Activated naive CD8-positive, alpha-beta T cell treated with anti-CD3 and anti-CD28 coated beads, Interleukin-2, amount 10 ng/mL, durations not matched to agents 7 days and 5 days (primary cell): ENCODE measurements around the gene NOS1AP. TPM values are rescaled to one million over a fixed set of nuclear protein-coding genes. Genes with fewer than 3 reads are reported as not detected.
A peak's percentile ranks its signal among the peaks of the same experiment; 100 is the strongest.

Experiments
- ATAC-seq: fragments of 150-1000 bp; cut with Tn5 transposase; one replicate; pipeline ENCODE4 v1.10.0; 2021; ENCODE audit warnings: low read depth, moderate library complexity
- POLR2A ChIA-PET: fragments of 350-600 bp; sonication (Branson Sonifier 250); formaldehyde crosslinking; loops from one replicate; lab custom pipeline; 2021; ENCODE audit warnings: antibody characterized with exemption; lab: Charles Lee
- DNase-seq: peaks from one replicate; pipeline ENCODE4 v3.0.0; 2021
- H3K27ac Mint-ChIP-seq: one replicate; pipeline ENCODE4 v1.8.0; 2022; ENCODE audit warnings: mild to moderate bottlenecking, mixed read lengths
- H3K27me3 Mint-ChIP-seq: one replicate; pipeline ENCODE4 v1.8.0; 2022; ENCODE audit warnings: mild to moderate bottlenecking, moderate library complexity, mixed read lengths
- H3K36me3 Mint-ChIP-seq: one replicate; pipeline ENCODE4 v1.8.0; 2021; ENCODE audit warnings: mild to moderate bottlenecking, mixed read lengths
- H3K4me1 Mint-ChIP-seq: one replicate; pipeline ENCODE4 v1.8.0; 2021; ENCODE audit warnings: mixed read lengths
- H3K4me3 Mint-ChIP-seq: one replicate; pipeline ENCODE4 v1.8.0; 2022; ENCODE audit warnings: mild to moderate bottlenecking, moderate library complexity, mixed read lengths
- H3K9me3 Mint-ChIP-seq: one replicate; pipeline ENCODE4 v1.8.0; 2021; ENCODE audit warnings: mixed read lengths
- total RNA-seq, 2 experiments: library from RNA; stranded (reverse); gene quantifications; one replicate each; pipeline ENCODE4 v1.2.3, GENCODE V29; 2021

Gene NOS1AP
- total RNA-seq, 2 experiments from 2014 or later, result not detected

DNA sequence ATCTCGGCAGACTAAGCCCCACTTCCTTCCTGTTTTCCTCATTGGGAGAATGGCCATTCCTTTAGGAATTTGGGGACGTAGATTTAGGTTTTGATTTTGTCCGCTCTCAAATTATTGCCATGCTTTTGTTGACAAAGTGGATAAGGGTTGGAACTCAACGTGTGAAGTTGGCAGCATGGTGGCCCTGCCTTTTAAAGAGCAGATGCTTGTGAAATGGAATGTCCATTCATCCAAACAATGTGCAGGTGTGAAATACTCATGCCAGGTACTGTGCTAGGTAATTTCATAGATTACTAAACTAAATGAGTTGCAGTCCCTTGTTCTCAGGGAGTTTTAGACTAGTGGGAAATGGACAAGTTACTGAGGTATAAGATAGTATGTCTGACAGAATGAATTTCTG is 232.2 kb downstream of the NOS1AP start:
- ATAC-seq (no peak), DNase-seq (no peak)
- POLR2A ChIA-PET, result no interaction called here
- peaks cover 21% of the 10 kb centered on the region for H3K27me3 Mint-ChIP-seq
- no peaks in the 10 kb centered on the region for H3K4me1 Mint-ChIP-seq
- no peak overlapping the region for H3K27ac Mint-ChIP-seq
- no peak overlapping the region for H3K4me3 Mint-ChIP-seq
- H3K9me3 Mint-ChIP-seq, result no peaks in the 10 kb centered on the region
- H3K36me3 Mint-ChIP-seq, result no peaks in the 10 kb centered on the region

DNA sequence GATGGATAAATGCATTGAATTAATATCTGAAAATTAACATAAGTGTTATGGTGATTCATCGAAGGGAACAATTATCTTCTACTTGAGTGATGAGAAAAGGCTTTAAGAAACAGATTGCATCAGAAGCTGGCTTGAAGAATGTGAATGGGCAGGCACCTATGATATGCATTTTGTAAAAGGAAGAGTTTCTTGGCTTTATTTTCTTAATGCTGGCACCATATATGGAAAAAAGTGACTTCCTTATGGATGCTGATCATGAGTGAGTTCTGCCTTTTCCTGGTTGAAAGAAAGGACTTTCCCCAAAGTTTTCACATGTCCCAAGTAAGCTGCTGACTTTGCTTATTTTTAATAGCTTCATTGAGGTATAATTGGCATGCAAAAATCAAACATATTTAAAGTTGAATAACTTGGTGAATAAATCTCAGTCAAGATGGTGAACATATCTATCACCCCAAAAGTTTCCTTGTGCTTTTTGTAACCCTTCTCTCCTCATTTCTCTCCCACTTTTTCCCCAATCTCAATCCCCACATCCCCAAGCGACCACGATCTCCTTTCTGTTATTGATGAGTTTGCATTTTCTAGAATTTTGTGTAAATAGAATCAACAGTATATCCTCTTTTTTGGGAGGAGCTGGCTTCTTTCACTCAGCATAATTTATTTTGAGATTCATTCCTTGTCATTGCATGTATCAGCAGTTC is 233.0 kb downstream of the NOS1AP start:
- Mint-ChIP-seq H3K27me3 (peaks cover 21% of the 10 kb centered on the region), H3K9me3 (no peaks in the 10 kb centered on the region), H3K4me1 (no peaks in the 10 kb centered on the region), H3K4me3 (no peak overlapping the region), H3K27ac (no peak overlapping the region), H3K36me3 (no peaks in the 10 kb centered on the region)
- ATAC-seq (no peak), DNase-seq (no peak)
- POLR2A ChIA-PET, result no interaction called here

DNA sequence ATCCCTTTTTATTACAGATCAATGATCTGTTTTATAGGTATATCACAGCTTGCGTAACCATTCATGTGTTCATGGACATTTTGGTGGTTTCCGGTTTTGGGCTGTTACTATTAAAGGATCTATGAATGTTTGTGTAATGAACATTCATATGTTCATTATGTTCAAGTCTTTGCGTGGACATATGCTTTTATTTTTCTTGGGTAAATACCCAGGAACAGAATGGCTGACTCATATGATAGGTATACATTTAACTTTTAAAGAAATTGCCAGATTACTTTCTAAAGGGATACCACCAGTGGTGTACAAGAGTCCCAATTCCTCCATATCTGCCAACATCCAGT is 233.5 kb downstream of the NOS1AP start:
- H3K4me3 Mint-ChIP-seq, result no peak overlapping the region
- POLR2A ChIA-PET, result no interaction called here

DNA sequence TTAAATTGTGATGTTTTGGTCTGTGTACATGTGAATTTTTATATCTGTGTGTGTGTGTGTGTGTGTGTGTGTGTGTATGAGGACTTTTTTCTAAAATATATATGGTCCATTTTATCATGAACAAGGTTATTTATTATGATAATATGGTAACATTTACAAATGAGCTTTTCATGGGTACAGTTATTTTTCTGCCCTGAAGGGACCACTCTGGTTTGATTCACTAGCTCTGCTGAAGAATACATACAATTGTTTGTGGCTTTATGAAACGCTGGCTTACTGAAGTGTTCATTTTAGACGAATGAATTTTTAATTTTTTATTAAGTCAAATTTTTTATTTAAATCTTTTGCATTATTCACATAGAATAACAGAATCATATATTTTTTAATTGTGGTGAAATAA is 235.2 kb downstream of the NOS1AP start:
- H3K4me1 Mint-ChIP-seq, result no peaks in the 10 kb centered on the region
- no peak overlapping the region for H3K4me3 Mint-ChIP-seq
- H3K9me3 Mint-ChIP-seq, result peaks cover 3% of the 10 kb centered on the region
- H3K27ac Mint-ChIP-seq, result no peak overlapping the region
- H3K27me3 Mint-ChIP-seq, result peaks cover 18% of the 10 kb centered on the region
- POLR2A ChIA-PET, result no interaction called here
- H3K36me3 Mint-ChIP-seq, result no peaks in the 10 kb centered on the region
- DNase-seq, result no peak
- no peak for ATAC-seq

More for the DNA sequence above, 233.5 kb downstream of the NOS1AP start:
- H3K9me3 Mint-ChIP-seq, result peaks cover 1% of the 10 kb centered on the region
- DNase-seq (no peak), ATAC-seq (no peak)
- no peaks in the 10 kb centered on the region for H3K4me1 Mint-ChIP-seq
- H3K36me3 Mint-ChIP-seq, result no peaks in the 10 kb centered on the region
- peaks cover 21% of the 10 kb centered on the region for H3K27me3 Mint-ChIP-seq
- H3K27ac Mint-ChIP-seq, result no peak overlapping the region

DNA sequence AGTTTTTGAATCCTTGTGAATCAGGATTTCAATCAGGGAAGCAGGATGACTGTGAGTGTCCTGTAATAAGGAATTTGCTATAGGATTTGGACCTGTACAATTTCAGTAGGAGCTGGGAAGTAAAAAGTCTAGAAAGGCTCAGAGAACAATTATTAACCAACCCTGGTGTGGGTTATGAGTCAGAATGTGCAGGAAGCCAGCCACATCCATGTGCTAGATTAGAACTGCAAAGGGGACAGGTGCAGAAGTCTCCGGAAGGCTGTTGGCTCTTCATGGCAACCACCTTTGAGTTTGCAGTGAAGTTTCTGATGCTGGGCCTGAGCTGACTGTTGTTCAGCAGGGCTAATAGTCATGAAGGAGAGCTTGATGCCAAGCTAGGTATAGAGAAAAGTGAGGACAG is 236.5 kb downstream of the NOS1AP start:
- POLR2A ChIA-PET, result no interaction called here
- peaks cover 20% of the 10 kb centered on the region for H3K27me3 Mint-ChIP-seq

DNA sequence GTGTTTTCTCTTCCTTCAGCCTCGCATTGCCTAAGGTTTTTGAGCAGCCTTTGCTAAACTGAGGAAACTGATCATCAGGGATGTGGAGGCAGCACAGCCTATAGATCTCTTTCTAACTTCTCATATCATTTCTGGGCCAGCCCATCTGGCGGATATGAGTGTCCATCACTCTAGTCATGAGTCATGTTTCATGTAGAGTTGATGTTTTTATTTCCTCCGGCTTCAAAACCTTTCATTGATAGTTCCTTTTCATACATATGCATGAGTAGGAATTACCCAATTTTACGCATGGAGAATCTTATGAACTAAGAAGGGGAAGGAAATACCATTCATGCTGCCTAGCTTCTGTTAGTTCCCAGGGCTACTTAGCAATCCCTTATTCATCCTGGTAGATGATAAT is 240.8 kb downstream of the NOS1AP start:
- no peaks in the 10 kb centered on the region for H3K36me3 Mint-ChIP-seq
- POLR2A ChIA-PET, result no interaction called here
- no peak for DNase-seq
- H3K27me3 Mint-ChIP-seq, result peaks cover 13% of the 10 kb centered on the region
- H3K4me1 Mint-ChIP-seq, result no peaks in the 10 kb centered on the region
- H3K27ac Mint-ChIP-seq, result no peak overlapping the region
- H3K9me3 Mint-ChIP-seq, result peaks cover 3% of the 10 kb centered on the region
- ATAC-seq, result no peak
- no peak overlapping the region for H3K4me3 Mint-ChIP-seq

More for the DNA sequence above, 236.5 kb downstream of the NOS1AP start:
- DNase-seq (no peak), ATAC-seq (no peak)
- Mint-ChIP-seq H3K4me3 (no peak overlapping the region), H3K4me1 (no peaks in the 10 kb centered on the region), H3K27ac (no peak overlapping the region), H3K36me3 (no peaks in the 10 kb centered on the region), H3K9me3 (peaks cover 3% of the 10 kb centered on the region)

DNA sequence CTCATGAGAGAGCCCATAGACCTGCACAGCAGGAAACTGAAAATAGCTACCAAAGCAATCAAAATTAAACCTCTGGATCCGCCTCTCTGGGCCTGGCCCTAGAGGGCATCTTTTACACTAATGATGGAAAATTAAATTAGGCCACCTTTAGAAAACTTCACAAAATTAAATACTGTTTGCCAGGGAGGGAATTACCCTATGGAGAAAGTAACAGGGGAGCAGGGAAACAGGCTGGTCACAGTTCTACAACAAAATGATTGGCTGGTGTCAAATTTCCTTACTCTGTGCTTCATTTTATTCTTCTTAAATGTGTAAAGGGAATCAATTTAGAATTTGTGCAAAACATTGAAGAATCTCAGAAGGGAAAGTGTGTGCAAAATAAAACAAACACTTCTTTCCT is 244.7 kb downstream of the NOS1AP start:
- DNase-seq (no peak), ATAC-seq (no peak)
- H3K27me3 Mint-ChIP-seq, result peaks cover 10% of the 10 kb centered on the region
- no peaks in the 10 kb centered on the region for H3K9me3 Mint-ChIP-seq
- H3K4me3 Mint-ChIP-seq, result no peak overlapping the region
- POLR2A ChIA-PET, result no interaction called here
- no peaks in the 10 kb centered on the region for H3K36me3 Mint-ChIP-seq
- H3K4me1 Mint-ChIP-seq, result peaks cover 9% of the 10 kb centered on the region
- H3K27ac Mint-ChIP-seq, result no peak overlapping the region

DNA sequence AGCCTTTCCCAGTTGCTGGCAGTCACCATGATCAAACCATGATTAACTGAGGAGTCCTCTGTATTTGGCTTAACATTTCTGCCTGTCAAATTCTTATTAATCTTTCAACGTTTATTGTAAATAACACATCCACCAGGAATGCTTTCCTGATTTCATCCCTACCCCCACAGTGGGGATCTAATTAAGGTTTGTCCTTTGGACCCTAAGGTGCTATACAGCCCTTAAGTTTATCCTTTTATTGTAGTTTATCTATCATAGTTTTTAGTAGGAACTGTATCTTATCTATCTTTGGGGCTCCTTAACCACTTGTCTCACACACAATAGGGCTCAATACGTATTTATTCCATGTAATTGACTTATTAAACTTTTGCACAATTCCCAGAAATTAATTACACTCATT is 246.2 kb downstream of the NOS1AP start:
- POLR2A ChIA-PET, result no interaction called here
- Mint-ChIP-seq H3K9me3 (no peaks in the 10 kb centered on the region), H3K4me1 (peaks cover 9% of the 10 kb centered on the region), H3K4me3 (no peak overlapping the region), H3K36me3 (no peaks in the 10 kb centered on the region), H3K27me3 (peaks cover 5% of the 10 kb centered on the region), H3K27ac (no peak overlapping the region)
- DNase-seq (no peak), ATAC-seq (no peak)

DNA sequence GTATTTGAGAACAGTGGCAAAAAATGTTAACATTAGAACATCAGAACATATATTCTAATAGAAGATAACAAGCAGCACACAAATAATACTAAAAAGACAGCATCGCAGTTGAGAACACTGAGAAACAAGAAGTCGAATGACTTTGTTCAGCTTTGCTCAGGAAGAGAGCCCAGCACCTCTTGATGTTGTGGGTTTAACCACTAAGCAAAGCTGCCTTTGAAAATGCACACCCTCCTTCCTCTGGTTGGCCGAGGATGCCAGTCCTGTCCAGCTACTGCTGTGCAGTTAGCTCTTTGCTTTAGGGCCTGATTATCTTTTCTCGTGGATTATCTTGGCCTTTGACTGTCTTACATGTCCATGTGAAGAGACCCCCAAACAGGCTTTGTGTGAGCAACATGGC is 246.7 kb downstream of the NOS1AP start:
- no peak overlapping the region for H3K27ac Mint-ChIP-seq
- H3K36me3 Mint-ChIP-seq, result no peaks in the 10 kb centered on the region
- ATAC-seq (peak; percentile 70), DNase-seq (no peak)
- no peaks in the 10 kb centered on the region for H3K9me3 Mint-ChIP-seq
- peaks cover 5% of the 10 kb centered on the region for H3K27me3 Mint-ChIP-seq
- H3K4me3 Mint-ChIP-seq, result no peak overlapping the region
- POLR2A ChIA-PET, result no interaction called here
- H3K4me1 Mint-ChIP-seq, result peaks cover 9% of the 10 kb centered on the region

DNA sequence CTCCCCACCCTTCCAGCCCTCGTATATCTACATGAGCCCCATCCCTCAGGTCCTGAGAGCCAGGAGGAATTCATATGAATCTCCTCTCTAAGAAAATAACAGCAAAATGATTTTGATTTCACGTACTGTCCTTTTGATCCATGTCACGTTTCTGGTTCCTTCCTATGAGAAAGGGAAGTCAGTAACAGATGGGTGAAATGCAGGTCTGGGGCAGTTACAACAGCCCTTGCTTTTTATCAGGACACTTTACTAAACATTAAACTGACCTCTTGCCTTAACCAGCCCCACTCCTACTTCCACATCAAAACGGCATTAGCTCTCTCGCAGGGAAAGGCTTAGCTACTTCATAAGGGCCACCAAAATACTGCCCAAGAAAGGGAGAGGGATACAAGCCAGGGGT is 248.1 kb downstream of the NOS1AP start:
- Mint-ChIP-seq H3K27ac (no peak overlapping the region), H3K4me1 (peaks cover 9% of the 10 kb centered on the region), H3K4me3 (no peak overlapping the region), H3K27me3 (peaks cover 5% of the 10 kb centered on the region), H3K36me3 (no peaks in the 10 kb centered on the region), H3K9me3 (no peaks in the 10 kb centered on the region)
- no peak for DNase-seq
- no peak for ATAC-seq
- POLR2A ChIA-PET, result no interaction called here

DNA sequence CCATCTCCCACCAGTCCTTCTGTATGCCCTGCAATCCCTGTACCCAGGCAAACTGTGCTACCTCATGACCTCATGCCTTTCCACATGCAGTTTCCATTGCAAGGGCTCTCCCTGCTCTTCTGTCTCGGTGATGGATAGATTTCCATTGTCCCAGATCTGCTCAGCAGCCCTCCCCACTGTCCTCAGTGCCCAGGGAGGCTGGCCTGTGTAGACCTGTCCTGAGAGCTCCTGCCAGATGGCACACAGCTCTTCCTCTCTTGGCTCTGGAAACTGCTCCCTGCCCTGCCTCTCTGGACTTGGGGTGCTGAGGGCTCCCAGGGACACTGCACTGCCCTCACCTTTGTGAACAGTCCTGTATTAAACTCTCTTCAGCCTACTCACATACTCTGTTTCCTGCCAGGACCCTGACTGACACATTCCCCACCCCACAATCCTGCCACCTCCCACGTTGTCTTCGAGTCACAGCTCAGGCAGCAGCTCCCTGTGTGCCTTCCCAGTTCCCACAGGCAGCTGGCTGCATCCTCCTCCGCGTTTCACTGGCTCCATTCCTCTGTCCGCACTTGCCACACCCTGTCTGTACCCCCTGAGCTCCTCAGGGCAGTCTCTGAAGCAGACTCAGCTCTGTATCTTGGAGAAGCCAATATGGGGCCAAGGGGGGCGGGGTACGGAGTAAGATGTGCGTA is 250.1 kb downstream of the NOS1AP start:
- Mint-ChIP-seq H3K4me1 (peaks cover 9% of the 10 kb centered on the region), H3K27me3 (no peaks in the 10 kb centered on the region), H3K27ac (no peak overlapping the region), H3K9me3 (no peaks in the 10 kb centered on the region), H3K36me3 (no peaks in the 10 kb centered on the region), H3K4me3 (no peak overlapping the region)
- DNase-seq, result no peak
- ATAC-seq, result no peak
- POLR2A ChIA-PET, result no interaction called here

DNA sequence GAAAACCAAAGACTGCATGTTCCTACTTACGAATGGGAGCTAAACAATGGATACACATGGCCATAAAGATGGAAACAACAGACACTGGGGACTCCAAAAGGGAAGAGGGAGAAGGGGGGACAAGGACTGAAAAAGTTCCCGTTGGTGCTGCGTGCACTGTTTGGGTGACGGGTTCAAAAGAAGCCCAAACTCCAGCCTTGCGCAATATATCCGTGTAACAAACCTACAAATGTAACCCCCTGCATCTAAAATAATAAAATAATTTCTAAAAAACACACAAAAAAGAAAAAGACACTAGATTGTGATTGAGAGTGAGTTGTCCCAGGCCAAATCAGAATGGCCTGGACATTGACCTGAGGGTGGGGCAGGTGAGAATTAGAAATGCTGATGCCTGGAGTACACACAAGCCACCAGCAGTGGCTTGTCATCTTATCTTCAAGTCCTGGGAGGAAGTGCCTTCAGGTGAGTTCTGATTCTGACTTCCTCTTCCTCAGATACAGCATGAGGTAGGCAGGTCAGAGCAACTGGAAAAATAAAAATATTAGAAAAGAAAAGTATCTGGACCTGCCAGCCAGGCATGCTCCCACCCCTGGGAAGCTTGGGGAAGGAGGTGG is 252.4 kb downstream of the NOS1AP start:
- DNase-seq (no peak), ATAC-seq (no peak)
- Mint-ChIP-seq H3K4me3 (no peak overlapping the region), H3K36me3 (no peaks in the 10 kb centered on the region), H3K27me3 (peaks cover 2% of the 10 kb centered on the region), H3K4me1 (no peaks in the 10 kb centered on the region), H3K9me3 (no peaks in the 10 kb centered on the region), H3K27ac (no peak overlapping the region)
- POLR2A ChIA-PET, result no interaction called here

DNA sequence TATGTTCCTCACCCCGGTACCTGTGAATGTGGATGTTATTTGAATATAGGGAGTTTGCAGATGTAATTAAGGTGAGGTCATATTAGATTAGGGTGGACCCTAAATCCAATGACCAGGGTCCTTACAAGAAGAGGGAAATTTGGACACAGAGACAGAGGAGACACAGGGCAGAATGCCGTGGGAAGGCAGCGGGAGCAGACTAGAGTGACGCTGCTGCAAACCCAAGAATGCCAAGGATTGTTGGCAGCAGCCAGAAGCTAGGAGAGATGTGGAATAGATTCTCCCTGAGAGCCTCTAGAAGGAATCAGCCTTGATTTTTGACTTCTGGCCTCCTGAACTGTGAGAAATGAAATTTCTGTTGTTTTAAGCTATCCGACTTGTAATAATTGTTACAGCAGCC is 253.5 kb downstream of the NOS1AP start:
- POLR2A ChIA-PET, result no interaction called here
- H3K4me1 Mint-ChIP-seq, result no peaks in the 10 kb centered on the region
- H3K9me3 Mint-ChIP-seq, result no peaks in the 10 kb centered on the region
- no peak overlapping the region for H3K4me3 Mint-ChIP-seq
- H3K27ac Mint-ChIP-seq, result no peak overlapping the region
- DNase-seq, result no peak
- no peaks in the 10 kb centered on the region for H3K36me3 Mint-ChIP-seq
- ATAC-seq, result no peak
- peaks cover 6% of the 10 kb centered on the region for H3K27me3 Mint-ChIP-seq

DNA sequence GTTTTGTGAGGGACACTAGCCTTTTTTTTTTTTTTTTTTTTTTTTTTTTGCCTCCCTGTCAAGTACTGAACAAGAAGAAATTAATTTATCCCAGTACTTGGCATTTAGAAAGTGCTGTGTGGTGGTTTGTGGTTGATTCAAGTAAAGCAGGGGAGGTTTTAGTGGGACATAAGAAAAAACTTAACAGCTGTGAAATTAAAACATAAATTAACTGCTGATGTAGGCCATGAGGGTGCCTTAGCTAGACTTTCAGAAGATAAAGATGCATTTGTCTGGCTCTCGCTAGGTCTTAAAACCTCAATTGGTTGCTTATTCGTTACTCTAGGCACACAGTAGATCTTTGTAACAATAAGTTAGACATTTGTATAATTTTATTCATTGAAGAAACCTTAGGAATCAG is 254.9 kb downstream of the NOS1AP start:
- H3K36me3 Mint-ChIP-seq, result no peaks in the 10 kb centered on the region
- DNase-seq (no peak), ATAC-seq (no peak)
- no peaks in the 10 kb centered on the region for H3K4me1 Mint-ChIP-seq
- no peaks in the 10 kb centered on the region for H3K9me3 Mint-ChIP-seq
- no peak overlapping the region for H3K27ac Mint-ChIP-seq
- peaks cover 9% of the 10 kb centered on the region for H3K27me3 Mint-ChIP-seq
- POLR2A ChIA-PET, result no interaction called here
- H3K4me3 Mint-ChIP-seq, result no peak overlapping the region
